GM12874 (cell line): ENCODE data around the gene FUBP1.

Experiments used
- TF ChIP-seq, protein P1 (sequence below): IDR thresholded peaks from 2 replicates; pipeline ENCODE4 v1.5.1; 2011; ENCODE audit warnings: low read depth, mild to moderate bottlenecking, control low read depth, low read length, moderate library complexity; ENCODE audit not compliant: insufficient read depth

The FUBP1 gene

GRCh38 chr1:77983997-77984355 is 5.1 kb upstream of the FUBP1 start:
- TF ChIP-seq, protein P1, sequence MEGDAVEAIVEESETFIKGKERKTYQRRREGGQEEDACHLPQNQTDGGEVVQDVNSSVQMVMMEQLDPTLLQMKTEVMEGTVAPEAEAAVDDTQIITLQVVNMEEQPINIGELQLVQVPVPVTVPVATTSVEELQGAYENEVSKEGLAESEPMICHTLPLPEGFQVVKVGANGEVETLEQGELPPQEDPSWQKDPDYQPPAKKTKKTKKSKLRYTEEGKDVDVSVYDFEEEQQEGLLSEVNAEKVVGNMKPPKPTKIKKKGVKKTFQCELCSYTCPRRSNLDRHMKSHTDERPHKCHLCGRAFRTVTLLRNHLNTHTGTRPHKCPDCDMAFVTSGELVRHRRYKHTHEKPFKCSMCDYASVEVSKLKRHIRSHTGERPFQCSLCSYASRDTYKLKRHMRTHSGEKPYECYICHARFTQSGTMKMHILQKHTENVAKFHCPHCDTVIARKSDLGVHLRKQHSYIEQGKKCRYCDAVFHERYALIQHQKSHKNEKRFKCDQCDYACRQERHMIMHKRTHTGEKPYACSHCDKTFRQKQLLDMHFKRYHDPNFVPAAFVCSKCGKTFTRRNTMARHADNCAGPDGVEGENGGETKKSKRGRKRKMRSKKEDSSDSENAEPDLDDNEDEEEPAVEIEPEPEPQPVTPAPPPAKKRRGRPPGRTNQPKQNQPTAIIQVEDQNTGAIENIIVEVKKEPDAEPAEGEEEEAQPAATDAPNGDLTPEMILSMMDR, result no peak

DNA sequence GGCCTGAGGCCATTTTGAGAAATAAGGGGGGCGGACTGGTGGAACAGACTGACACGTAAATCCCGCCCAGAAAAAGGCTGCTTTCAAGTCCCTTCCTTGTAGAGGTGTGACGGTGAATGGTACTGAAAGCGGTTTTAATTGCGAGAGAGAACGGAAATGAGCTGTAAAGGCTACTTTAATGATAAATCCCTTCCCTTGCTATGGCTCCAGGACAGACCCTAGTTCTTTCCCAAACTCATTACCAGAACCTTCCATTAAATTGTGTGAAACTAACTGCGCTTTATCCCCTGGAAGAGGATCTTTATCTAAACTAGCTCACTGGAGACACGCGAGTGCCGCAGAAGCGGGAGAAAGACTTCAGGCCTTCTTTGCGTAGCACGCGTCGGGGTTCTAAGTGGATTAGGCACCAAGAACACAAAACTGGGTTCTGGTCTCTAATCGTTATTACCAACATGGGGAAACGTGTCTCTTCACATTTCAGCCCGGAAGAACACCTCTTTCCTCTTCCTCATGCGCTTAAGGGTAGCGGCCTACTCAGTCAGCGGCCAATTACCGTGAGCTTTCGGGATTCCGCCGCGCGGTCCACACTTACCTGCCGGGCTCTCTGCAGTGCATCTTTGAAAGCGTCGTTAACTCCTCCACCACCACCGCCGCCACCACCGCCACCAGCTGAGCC is 441 bp downstream of the FUBP1 start:
- TF ChIP-seq, protein P1, result no peak

- TF ChIP-seq, protein P1, result no peak
These were observed 931 bp downstream of the FUBP1 start for GRCh38 chr1:77977989-77978292.

- TF ChIP-seq, protein P1, result no peak
These were observed 2.3 kb downstream of the FUBP1 start for GRCh38 chr1:77976433-77977076.

DNA sequence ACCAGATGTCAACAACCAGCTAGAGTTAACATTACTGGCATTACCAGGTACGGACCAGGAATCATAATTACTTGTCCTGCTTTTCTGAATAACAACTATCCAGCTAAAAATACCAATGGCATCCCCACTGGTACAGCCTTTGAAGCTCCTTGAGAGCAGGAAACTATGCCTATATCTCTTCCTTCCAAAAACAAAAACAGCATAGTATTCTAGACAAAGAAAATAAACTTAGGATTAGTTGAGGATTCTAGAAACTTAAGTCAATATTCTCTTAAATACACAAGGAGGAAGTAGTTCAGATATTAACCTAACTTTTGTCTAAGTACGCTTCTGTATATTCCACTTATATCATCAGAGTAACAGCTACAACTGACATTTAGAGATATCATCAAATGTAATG is 3.0 kb downstream of the FUBP1 start:
- TF ChIP-seq, protein P1, result no peak

DNA sequence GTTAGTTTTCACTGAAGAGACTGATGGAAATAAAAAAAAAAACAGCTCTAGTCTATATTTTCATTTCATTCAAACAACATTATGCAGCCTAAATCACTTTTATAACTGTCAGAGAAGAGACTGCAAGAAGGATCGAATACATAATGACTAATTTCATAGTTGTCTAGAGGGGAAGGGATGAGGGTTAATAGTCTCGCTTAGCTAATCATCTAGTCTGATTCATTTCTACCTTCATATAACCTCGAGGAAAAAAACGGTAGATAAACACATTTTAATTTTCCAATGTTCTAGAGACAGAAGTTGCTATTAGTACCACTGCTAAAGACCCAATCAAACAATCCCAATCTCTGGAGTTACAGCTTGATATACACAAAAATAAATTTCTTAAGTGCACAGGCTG is 3.5 kb downstream of the FUBP1 start:
- TF ChIP-seq, protein P1, result no peak

DNA sequence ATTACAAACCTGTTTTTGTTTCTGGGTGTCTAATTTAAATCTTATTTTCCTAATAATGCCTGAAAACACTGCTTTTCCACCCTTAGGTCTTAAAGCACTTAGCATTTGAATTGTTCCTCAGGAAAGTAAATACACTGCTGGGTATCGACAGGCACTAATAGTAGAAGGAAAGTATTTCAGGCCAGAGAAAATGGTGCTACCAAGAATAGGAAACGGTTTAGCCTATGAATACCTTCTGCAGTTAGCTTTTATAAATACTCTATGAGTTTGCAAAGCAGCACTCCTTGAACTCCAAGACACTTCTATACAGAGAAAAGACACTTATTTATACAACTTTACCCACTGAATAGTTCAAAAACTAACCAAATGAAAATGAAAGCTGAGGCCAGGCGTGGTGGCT is 6.8 kb downstream of the FUBP1 start:
- TF ChIP-seq, protein P1, result no peak

DNA sequence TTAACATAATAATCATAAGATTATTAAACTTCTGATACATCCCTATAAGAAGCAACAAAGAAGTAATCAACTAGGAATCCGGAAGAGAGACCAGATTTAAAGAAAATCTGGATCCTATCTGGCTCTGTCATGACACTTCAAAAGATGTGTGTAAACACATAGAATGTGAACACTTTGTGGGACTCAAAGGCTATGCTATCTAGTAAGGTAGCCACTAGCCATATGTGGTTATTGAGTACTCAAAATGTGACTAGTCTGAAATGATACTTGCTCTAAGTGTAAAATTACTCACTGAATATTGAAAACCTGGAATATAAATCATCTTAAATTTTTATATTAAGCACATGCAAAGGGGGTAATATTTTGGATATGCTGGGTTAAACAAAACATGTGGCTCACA is 8.7 kb downstream of the FUBP1 start:
- TF ChIP-seq, protein P1, result no peak
